HG02763 (cell line): ENCODE data around the gene LST1.

Experiments
- ATAC-seq: cut with Tn5 transposase; IDR thresholded peaks from one replicate; pipeline ENCODE4 v1.9.1; 2021; ENCODE audit warnings: mild to moderate bottlenecking, moderate library complexity; ENCODE audit not compliant: unreplicated experiment

LST1 gene

DNA sequence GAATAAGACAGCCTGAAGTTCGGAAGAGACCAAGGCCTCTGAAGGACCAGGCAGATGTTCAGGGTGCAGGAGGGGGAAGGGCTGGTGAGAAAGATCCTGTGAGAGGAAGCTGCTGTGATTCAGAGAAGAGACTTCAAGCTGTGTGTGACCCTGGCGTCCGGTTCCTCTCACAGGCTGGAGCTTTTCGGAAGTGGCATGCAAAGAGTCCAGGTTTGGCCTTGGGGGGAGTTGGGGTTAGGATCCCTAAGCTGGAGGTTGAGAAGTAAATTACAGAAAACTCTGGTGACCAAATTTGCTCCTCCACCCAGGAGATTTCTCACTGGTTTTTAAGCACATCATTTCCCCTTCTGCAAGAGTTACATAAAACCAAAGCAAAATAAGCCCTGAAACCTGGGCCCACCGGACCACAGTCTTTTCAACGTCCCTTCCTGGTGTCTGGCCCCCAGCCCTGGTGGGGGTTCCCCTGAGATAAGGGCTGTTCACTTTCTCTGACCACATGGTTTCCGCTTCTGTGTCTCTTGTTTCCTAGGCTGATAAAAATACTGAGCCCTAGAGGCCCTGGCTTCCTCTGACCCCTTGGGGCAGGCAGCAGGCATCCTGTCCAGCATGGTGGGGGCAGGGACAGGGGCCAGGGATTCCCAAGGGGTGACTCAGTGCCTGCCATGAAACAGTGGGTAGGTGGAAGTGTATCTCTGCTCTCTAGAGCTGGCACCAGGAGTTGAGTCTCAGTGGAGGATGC is 25.9 kb upstream of the LST1 start:
- ATAC-seq: peak; percentile 69

DNA sequence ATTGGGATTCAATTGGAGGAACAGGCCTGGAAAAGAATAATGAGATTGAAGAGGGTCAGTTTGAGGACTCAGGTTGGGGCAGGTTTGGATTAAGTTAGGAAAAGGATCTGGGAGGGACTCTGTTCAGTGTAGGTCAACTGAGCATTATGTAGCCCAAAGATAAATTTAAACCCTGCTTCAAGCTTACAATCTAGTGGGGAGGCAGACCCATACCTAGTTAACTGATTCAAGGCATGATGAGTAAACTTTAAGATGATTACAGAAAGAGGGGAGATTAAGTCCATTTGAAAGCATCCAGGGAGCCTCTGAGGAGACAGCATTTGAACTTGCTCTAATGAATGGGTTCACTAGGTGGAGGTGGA is 25.4 kb upstream of the LST1 start:
- no peak for ATAC-seq

GRCh38 chr6:31567531-31568370 is 18.3 kb upstream of the LST1 start:
- ATAC-seq: no peak

DNA sequence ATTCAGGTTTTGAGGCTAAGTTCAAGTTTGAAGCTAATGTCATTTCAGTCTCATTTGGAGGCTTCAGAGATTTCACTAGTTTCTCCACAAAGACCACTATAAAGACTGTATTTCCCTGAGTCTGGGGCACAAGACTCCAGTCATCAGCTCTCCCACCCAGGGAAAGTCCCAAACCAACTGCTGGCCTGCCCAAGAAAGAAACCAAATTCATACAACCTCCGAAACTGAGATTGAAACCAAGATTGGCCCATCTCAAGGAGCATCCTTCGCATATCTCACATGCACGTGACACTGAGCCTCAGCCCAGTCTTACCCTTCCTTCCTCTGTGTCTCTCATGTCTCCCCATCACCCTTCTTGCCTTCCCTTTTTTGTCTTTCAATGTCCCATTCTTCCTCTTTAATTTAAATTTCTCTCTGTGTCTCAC is 17.5 kb upstream of the LST1 start:
- ATAC-seq: peak; percentile 61

GRCh38 chr6:31569861-31570536 is 16.1 kb upstream of the LST1 start:
- no peak for ATAC-seq

- ATAC-seq: peak; percentile 41
These were observed 13.8 kb upstream of the LST1 start, which contains the start of gene LTA for GRCh38 chr6:31572041-31572911. Gene LTA, plus strand, starts transcription at chr6:31572289. Its CDS starts 454 bp downstream, at chr6:31572743.

DNA sequence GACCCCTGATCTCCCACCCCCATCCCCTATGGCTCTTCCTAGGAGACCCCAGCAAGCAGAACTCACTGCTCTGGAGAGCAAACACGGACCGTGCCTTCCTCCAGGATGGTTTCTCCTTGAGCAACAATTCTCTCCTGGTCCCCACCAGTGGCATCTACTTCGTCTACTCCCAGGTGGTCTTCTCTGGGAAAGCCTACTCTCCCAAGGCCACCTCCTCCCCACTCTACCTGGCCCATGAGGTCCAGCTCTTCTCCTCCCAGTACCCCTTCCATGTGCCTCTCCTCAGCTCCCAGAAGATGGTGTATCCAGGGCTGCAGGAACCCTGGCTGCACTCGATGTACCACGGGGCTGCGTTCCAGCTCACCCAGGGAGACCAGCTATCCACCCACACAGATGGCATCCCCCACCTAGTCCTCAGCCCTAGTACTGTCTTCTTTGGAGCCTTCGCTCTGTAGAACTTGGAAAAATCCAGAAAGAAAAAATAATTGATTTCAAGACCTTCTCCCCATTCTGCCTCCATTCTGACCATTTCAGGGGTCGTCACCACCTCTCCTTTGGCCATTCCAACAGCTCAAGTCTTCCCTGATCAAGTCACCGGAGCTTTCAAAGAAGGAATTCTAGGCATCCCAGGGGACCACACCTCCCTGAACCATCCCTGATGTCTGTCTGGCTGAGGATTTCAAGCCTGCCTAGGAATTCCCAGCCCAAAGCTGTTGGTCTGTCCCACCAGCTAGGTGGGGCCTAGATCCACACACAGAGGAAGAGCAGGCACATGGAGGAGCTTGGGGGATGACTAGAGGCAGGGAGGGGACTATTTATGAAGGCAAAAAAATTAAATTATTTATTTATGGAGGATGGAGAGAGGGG is 12.6 kb upstream of the LST1 start:
- no peak for ATAC-seq

GRCh38 chr6:31574106-31575061 is 11.7 kb upstream of the LST1 start:
- no peak for ATAC-seq

GRCh38 chr6:31575335-31575901 is 10.7 kb upstream of the LST1 start, which contains the start of gene TNF:
Gene TNF, plus strand, starts transcription at chr6:31575565. Its CDS starts 177 bp downstream, at chr6:31575742.
- ATAC-seq: no peak

GRCh38 chr6:31575952-31576685 is 10.0 kb upstream of the LST1 start:
- ATAC-seq: no peak

- ATAC-seq: no peak
These were observed 9.0 kb upstream of the LST1 start for GRCh38 chr6:31576897-31577578.

DNA sequence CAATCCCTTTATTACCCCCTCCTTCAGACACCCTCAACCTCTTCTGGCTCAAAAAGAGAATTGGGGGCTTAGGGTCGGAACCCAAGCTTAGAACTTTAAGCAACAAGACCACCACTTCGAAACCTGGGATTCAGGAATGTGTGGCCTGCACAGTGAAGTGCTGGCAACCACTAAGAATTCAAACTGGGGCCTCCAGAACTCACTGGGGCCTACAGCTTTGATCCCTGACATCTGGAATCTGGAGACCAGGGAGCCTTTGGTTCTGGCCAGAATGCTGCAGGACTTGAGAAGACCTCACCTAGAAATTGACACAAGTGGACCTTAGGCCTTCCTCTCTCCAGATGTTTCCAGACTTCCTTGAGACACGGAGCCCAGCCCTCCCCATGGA is 8.5 kb upstream of the LST1 start:
- ATAC-seq: no peak

- ATAC-seq: no peak
These were observed 7.6 kb upstream of the LST1 start for GRCh38 chr6:31578184-31579118.

GRCh38 chr6:31579119-31579505 is 7.0 kb upstream of the LST1 start:
- ATAC-seq: no peak

DNA sequence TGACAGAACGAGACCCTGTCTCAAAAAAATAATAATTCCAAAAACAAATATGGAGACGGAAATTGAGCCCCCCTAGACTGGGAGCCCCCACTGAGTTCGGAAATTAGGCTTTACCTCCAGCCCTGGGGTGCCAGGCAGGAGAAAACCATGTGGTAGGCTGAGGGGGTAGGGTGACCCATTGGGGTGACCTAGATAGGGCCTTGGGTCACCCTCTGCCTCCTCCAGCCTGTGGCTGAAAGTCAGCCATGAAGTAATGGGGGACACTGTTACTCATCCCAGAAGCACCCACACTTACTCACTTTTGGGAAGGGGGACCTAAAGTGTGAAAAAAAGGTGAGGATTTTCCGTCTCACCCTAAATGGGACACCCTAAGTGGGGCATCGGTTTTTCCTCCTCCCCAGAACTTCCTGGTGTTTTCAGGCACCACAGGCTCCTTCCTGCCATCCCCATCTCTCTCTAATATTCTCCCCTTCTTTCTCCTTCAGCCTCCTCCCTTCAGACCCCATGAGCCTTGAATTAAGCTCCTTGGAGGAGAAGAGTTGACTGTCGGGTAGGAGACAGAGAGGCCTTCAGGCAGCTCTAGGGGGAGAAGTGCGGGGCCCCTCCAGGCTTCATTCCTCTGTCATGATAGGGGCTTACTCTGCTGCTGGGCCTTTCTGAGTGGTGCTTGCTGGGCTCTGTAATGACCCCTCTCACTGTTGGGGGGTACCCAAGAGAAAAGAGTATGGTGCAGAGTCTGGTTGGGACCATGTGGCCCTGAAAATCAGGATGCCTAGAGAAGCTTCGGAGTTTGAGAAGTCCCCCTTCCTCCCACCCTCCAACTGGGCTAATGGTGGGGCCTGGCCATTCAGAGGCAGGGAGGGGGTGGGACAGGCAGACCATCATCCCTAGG is 6.3 kb upstream of the LST1 start:
- ATAC-seq: no peak
